Measurements from ENCODE around the gene SART1.
"Not testable (repeated sequence)": the region's sequence is repeated elsewhere in the genome, so short reads cannot be mapped to it uniquely, and the experiment has no call there.

SART1 gene

DNA sequence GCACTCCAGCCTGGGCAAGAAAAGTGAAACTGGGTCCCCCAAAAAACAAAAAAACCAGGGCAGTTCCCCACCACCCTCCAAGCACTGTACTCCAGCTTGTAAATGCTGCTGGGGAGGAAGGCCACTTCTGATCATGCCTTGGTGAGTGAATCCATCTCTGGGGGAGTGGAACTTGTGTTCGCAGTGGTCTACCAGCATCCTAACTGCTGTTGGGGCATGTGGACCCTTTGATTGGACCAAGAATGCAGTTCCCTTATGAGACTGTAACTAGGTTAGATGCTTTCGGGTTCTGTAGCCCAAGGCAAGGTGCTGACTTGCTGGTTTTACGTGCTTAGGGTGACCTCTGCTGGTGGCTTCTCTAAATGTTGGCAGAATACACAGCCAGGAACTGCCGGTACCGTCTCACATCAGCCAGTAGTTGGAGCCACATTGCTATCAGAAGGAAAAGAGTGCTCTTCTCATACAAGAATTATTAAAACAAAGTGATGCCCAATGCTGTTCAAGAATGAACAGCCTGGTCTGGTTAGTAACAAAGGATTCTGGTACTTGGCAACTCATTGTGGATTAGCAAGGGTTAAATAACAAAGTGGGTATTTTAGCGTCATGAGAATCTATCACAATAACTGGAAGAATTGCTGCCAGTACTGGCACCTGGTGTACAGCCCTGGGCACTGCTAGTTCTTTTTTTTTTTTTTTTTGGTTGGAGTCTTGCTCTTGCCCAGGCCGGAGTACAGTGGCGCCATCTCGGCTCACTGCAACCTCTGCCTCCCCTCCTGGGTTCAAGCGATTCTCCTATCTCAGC is 27.5 kb downstream of the SART1 start:
- peak; percentile 80 to 87 for DNase-seq (ENCODE audit: low read depth in 2 of 2)

DNA sequence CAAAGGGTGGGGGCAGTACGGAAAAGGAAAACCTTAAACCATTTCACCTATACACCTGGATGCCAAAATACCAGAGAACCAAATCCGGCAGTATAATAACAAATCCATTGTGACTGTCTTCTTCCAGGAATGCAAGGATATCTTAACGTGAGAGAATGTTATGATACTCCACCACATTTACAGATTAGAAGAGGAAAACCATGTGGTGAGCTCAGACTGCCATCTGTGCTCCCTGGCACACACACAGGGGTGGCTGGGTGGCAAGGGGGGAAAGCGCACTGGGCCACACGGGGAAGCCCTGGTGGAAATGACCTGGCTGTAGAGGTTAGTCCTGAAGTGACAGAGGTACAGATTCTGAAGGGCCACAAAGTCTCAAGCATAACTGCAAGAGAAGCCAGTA is 30.5 kb downstream of the SART1 start:
- no peak for DNase-seq (ENCODE audit: low read depth in 2 of 2)

DNA sequence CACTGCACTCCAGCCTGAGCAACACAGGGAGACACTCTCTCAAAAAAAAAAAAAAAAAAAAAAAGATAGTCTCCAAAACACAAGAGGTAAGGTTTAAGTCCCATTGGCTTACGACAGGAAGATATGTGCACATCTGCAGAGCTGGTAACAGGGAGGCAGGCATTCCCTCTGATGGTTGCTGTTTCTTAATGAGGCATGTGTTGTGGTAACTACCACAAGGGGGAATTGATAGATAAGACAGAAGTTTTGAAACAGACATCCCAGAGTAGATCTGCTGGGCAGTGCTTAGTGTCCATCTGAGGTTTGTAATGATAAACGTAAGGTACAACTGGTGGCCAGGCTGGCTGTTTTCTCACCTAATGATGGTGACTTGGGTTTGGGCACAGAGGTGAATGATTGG is 35.8 kb downstream of the SART1 start:
- no peak for DNase-seq (ENCODE audit: low read depth in 2 of 2)

DNA sequence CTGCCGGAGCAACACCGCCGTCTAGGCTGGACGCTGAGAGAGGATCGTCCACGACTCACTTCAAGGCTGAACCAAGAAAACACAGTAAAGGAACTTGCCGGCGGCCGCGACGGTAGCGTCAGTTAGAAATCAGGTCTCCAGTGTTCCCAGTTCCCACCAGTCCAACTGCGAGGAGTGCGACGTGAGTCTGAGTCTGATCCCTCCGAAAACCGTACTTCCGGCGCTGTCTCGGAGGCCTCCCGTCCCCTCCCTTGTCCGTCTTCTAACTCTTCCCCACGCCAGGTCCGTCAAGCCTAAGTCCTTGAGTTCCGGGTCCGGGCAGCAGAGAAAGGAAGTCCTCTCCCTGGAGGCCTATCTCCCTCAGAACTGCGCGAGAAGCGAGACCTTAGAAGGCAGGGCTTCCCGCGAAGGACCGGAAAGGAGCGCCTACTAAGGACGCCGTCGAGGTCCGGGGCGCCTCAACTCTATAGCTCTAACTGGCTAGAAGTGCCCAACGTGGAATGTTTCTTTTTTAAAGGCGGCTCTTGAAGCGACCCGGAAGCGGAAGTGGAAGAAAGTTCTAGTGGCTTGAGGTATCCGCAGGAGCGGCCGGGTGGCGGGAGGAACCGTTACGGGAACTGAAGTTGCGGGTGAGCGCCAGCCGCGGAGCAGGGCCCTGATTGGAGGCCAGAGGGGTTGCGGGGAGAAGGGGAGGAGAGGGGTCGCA is 40.6 kb downstream of the SART1 start, which contains the start of the genes BANF1 and EIF1AD:
Gene BANF1, plus strand, starts transcription at position 562 of the 706 bp plus-strand sequence. CDS start 748 bp downstream, outside the sequence.
Gene EIF1AD, minus strand, starts transcription at position 216 of the 706 bp plus-strand sequence. CDS start 1,768 bp downstream, outside the sequence.
- peak; percentile 85 to 89 for DNase-seq (ENCODE audit: low read depth in 2 of 2)

DNA sequence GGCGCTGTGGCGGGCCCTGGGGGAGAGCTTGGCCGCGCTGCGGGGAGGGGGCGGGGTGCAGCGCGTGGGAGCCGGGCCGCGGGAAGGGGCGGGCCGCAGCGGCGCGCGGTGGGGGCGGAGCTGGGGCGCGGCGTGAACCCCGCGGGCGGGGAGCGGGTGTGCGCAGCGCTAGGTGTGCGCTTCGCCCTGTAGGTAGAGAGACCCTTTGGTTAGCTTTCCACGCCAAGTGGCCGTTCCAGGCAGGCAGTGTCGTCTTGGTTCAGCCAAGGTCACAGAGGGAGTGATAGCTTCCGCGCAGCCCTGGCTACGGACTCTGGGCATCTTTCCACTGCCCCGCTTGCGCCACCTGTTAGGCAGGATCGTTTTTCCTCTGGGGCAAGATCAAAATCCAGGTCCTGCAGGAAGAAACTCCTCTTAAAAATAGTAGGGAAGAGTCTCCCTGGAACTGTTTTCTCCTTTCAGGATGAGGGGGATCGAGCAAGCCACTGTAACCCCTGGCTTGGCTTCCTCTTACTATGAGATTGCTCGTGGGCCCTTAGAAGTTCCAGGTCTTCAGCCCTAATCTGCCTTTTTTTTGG is 41.2 kb downstream of the SART1 start:
- no peak for DNase-seq (ENCODE audit: low read depth in 2 of 2)

DNA sequence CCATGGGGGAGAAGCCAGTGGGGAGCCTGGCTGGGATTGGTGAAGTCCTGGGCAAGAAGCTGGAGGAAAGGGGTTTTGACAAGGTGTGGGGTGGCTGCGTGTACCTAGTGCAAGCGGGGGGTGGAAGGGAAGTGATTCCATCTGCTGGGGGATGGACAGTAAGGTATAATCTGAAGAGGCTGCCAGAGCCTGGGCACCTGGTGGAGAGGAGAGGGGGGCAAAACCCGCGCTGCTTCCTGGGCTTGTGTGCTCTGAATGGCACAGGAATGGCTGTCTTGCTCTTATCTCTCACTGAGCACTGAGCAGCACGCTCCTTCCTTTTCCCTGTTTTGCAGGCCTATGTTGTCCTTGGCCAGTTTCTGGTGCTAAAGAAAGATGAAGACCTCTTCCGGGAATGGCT is 41.8 kb downstream of the SART1 start:
- no peak for DNase-seq (ENCODE audit: low read depth in 2 of 2)

DNA sequence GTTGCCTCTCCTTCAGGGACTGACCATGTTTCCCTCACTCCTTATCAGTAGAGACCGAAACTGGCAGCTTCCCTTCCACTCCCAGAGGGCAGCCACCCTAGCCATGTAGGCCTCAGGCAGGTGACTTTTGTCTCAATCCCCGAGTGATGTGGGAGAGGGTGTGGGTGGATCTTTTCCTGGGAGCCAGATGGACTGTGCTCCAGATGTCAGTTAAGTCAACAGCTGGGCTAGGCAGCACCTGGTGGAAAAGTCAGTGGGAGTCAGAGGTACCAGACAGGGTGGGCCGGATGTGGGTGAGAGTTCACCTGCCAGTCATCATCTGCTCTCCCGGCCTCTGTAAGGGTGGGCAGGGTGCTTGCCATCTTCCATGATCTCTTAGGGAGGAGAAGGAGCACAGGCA is 42.7 kb downstream of the SART1 start:
- DNase-seq (ENCODE audit: low read depth in 2 of 2), result no peak

DNA sequence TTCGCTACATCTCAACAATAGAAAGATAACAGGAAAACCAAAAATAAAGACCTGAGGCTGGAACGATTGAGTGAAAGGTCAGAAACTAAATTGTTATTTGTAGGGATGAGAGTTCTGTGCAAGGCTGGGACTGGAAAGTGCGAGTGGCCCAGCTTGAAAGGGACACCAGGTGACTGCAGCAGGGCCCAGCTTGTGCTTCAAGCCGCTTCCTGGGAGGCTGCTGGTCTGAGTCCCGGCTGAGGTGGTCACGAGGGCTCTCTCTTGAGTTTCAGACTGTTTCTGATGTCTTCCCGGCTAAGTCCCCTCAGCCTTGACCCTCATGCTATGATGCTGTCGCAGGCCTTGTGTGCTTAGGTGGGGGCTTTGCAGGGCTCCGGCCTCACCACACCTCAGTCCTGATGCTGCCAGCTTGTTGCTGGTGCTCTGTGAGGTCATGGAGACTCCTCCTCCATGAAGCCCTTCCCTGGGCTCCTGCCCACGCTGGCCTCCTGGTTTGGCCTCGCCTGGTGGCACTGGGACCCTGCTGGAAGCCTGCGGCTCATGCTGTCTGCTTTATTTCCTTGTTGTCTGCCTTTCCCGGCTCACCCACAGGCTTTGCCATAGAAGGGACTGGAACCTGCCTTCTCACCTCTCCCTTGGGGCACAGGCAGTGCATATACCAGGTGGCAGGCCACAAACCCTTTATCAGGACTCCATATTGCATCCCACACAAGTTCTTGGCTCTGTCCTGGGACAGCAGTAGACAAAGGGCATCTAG is 44.8 kb downstream of the SART1 start:
- DNase-seq (ENCODE audit: low read depth in 2 of 2), result no peak

DNA sequence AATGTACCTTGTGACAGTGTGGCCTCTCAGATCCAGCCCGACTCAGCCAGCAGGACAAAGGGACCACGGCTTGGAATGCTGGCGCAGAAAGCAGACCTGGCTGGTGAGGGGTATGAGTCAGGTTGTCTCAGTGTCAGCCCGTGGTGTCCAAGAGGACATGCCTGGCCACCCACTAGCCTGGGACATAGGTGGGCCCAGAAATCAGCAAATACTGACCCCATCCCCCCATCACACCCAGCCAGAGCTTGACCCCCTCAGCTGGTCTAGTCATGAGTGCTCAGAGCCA is 45.3 kb downstream of the SART1 start:
- DNase-seq (ENCODE audit: low read depth in 2 of 2), result no peak

DNA sequence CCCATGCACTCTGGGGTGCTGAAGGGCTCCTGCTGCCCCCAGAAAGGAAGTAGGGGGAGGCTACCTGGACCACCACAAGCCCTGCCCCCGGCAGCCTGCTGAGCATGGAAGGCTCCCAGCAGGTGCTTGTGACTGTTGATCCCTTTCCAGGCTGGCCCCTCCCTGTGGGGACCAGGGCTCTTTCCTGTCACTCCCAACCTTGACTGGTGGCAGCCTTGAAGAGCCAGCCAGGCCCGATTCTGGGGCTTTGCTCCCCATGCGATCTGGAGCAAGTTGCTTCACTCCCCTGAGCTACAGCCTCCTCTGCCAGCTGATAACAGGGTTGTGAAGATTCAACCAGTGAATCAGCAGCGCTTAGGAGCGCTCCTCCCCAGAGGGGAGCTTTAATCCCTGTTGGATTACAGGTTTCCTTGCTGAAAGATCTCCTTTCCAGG is 45.7 kb downstream of the SART1 start:
- no peak for DNase-seq (ENCODE audit: low read depth in 2 of 2)

DNA sequence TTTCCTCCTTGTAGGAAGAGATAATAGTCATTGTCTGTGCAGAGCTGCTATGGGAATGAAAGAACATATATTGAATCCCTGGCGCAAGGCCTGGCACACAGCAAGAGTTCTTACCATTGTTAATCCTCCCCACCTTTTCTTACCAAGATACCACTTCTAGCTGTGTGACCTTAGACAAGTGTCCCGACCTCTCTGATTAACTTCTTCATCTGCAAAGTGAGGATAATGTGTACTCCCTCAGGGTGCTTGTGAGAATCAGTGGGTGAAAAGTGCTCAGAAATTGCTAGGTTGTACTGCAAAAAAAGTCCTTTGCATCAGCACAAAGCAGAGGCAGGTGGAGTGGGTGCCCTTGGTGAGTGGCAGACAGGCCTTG is 46.5 kb downstream of the SART1 start:
- DNase-seq (ENCODE audit: low read depth in 2 of 2), result no peak

DNA sequence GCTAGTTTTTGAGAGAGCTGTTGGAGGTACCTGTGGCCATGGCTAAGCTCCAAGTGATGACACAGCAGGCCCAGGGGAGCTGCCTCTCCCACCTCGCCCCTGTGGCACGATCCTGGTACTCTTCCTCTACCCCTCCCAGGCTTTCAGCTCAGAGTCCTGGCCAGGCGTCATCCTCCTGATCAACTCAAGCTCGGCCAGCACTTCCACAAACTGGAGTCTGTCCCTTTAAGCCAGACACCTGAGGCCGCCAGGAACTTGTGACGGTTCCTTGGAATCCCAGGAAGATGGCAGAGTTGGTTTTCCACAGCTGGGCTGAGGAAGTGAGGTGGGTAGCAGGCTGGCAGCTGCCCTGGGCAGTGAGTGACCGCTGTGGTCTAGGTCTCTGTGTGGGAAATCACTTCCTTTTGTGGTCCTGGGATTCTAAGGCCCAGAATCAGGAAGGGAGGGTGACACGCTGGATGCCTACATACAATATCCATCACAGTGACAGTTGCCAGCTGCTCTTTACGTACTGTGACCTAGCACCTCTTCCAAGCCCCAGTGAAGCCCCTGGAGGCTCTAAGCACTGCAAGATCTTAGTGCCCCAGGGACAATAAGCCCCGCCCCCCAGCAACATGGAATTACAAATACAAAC is 47.1 kb downstream of the SART1 start:
- DNase-seq (ENCODE audit: low read depth in 2 of 2), result no peak

DNA sequence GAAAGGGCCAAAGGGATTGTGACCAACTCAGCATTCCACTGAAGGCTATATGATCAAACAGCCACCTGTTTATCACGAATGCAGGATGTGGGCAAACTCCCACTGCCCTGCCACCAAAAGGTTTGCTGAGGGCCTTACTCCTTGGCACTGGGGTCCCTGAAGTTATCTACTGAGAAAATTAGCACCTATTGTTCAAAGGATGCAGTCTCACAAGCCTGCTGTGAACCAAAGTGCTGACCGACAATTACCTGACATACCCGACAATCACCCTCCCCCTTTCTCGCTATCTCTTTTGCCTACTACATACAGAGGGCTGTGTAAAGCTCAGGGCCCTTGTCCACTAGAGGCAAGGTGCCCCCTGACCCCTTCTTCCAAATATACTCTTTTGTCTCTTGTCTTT is 48.5 kb downstream of the SART1 start:
- DNase-seq (ENCODE audit: low read depth in 2 of 2), result not testable (repeated sequence)

DNA sequence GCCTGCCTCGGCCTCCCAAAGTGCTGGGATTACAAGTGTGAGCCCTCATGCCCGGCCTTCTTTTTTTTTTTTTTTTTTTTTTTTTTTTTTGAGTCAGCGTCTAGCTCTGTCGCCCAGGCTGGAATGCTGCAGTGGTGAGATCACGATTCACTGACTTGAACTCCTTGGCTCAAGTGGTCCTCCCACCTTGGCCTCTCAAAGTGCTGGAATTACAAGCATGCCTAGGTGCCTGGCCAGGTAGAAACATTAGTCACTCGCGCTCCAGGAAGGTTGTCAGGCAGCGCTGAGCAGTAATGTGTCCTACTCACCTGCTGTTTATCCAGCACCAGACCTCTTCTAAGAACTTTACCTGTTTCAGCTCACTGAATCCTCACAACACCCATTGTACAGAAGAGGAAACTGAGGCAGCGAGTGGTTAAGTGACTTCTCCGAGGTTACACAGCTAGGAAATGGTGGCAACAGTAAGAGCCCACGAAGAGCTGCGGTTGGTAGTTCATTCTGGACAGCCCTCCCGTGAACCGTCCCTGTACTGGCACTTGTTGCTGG is 49.8 kb downstream of the SART1 start:
- DNase-seq (ENCODE audit: low read depth in 2 of 2), result no peak

DNA sequence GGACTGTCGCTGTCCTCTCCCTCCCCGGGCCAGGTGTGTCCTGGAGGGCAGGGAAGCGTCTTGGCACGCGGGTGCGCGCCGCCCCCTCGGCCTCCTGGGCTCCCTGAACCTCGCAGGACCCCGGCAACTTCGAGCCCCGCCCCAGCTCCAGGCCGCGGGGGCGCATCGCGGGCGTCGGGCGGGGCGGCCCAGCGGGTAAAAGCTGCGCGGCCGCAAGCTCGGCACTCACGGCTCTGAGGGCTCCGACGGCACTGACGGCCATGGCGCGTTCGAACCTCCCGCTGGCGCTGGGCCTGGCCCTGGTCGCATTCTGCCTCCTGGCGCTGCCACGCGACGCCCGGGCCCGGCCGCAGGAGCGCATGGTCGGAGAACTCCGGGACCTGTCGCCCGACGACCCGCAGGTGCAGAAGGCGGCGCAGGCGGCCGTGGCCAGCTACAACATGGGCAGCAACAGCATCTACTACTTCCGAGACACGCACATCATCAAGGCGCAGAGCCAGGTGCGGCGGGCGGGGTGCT is 50.3 kb downstream of the SART1 start, which contains the start of gene CST6:
Gene CST6, plus strand, starts transcription at position 224 of the 519 bp plus-strand sequence. Its CDS starts 37 bp downstream, at position 261.
- no peak for DNase-seq (ENCODE audit: low read depth in 2 of 2)

DNA sequence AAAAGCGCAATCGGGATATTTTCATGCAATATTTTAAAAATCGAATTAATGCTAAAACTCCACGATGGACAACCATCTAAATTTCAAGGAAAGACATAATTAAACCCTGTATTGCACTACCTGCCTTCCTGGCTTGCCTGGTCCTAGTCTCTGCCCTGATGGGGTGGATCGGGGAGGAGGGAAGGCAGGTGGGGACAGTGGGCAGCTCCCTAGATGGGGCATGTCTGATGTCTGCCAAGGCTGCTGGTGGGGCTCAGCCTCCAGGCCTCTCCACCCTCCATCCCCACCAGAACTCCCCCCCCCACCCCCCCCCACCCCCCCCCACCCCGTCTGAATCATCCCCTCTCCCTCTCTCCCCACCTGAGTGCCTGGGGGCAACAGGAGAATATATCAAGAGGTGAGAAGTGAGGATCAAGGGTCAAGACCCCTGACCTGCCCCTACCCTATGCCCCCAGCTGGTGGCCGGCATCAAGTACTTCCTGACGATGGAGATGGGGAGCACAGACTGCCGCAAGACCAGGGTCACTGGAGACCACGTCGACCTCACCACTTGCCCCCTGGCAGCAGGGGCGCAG is 50.9 kb downstream of the SART1 start:
- DNase-seq (ENCODE audit: low read depth in 2 of 2), result no peak

DNA sequence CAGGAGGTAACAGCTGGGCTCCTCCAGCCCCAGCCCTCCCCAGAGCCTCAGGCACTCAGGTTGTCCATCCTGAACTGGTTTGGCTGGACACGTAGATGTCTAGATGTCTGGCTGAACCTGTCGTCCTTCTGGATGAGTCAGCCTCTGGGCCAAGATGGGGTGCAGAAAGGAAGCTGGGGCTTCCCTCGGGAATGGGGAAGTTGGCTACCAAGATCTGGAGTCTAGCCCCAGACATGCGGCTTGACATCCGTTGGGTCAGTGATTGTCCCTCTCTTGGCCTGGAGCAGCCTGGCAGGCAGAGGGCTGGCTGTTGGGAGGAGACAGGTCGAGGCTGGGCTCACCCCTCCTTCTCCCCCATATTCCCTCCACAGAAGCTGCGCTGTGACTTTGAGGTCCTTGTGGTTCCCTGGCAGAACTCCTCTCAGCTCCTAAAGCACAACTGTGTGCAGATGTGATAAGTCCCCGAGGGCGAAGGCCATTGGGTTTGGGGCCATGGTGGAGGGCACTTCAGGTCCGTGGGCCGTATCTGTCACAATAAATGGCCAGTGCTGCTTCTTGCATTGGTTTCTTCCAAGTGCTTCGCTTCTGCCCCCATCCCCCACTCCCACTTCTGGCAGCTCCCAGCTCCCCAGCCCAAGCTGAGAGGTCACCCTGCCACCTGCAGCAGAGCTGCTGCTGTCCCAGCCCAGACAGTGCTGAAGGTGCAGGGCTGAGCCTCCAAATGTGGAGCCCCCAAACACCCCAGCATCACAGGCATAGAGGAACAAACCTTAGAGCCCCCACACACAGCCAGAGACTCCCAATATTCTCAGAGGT is 51.6 kb downstream of the SART1 start:
- no peak for DNase-seq (ENCODE audit: low read depth in 2 of 2)

DNA sequence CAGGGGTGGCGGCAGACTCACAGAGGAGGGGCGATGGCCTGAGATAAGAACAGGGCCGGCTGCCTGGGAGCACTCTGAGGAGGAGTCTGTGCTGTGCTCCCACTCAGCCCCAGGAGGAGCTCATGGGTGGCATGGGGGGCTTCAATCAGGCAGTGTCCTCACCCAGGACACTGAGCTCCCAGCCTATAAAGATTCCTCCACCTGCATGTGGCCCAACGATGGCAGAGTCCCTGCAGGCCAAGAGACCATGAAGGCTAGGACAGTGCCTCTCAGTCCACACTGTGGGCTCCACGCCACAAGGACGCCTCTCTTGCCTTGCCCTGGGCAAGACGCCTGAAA is 52.2 kb downstream of the SART1 start:
- no peak for DNase-seq (ENCODE audit: low read depth in 2 of 2)

DNA sequence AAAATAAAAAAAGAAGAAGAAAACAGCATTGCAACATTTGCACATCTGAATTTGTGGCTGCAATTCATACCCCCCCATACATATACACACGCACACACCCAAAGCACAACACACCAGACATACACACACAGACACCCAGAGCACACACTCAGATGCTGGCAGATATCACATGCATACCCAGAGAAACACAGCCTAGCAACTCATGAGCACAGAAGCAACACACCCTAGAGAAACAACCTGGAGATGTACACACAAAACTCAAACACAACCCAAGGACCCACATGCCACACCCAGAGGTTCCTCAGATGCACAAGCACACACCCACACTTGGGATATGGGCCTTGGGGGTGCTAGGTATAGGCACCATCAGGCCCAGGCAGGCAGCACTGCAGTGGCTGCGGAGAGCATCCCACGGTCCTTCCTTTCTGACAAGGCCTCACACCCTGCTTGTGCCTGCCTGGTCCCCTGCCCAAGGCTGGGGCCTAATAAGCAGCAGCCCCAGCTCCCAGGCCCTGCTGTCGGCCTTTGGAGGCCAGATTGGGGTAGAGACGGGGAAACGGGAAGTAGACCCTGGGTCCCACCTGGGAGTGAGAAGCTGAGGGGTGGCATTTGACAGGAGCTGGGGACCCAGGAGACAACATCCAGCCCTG is 53.4 kb downstream of the SART1 start:
- DNase-seq (ENCODE audit: low read depth in 2 of 2), result no peak
